Fibroblast of villous mesenchyme (primary cell): Measurements from ENCODE around the gene AFF1. TPM values are rescaled to one million over a fixed set of nuclear protein-coding genes. Genes with fewer than 3 reads are reported as not detected.
A peak's percentile ranks its signal among the peaks of the same experiment; 100 is the strongest.

Experiments used
- DNase-seq: peaks from one replicate; pipeline ENCODE4 v3.0.0-alpha.2; 2010; ENCODE audit warnings: low read depth
- H3K4me3 ChIP-seq: 2 replicates; pipeline ENCODE4 v1.5.1; 2011; ENCODE audit warnings: low read depth, mild to moderate bottlenecking, low read length
- CTCF ChIP-seq: IDR thresholded peaks from 2 replicates; pipeline ENCODE4 v1.5.1; 2012; ENCODE audit warnings: low read depth, mild to moderate bottlenecking, low read length; ENCODE audit not compliant: insufficient read depth
- total RNA-seq: library from RNA; depleted of rRNA; stranded (reverse); fragments of >200 nt; gene quantifications from 2 replicates; pipeline ENCODE4 v1.2.3, GENCODE V29; 2012

Gene AFF1
- total RNA-seq, 1 donor: 34.1 TPM

- DNase-seq: peak; percentile 44
- no peak overlapping the region for H3K4me3 ChIP-seq
- no peak for TF ChIP-seq CTCF
Measured at GRCh38 chr4:87122252-87122651, 187.4 kb downstream of the AFF1 start.

- no peak for TF ChIP-seq CTCF
- DNase-seq: no peak
- no peak overlapping the region for H3K4me3 ChIP-seq
Measured at GRCh38 chr4:87126056-87126455, 191.2 kb downstream of the AFF1 start.

DNA sequence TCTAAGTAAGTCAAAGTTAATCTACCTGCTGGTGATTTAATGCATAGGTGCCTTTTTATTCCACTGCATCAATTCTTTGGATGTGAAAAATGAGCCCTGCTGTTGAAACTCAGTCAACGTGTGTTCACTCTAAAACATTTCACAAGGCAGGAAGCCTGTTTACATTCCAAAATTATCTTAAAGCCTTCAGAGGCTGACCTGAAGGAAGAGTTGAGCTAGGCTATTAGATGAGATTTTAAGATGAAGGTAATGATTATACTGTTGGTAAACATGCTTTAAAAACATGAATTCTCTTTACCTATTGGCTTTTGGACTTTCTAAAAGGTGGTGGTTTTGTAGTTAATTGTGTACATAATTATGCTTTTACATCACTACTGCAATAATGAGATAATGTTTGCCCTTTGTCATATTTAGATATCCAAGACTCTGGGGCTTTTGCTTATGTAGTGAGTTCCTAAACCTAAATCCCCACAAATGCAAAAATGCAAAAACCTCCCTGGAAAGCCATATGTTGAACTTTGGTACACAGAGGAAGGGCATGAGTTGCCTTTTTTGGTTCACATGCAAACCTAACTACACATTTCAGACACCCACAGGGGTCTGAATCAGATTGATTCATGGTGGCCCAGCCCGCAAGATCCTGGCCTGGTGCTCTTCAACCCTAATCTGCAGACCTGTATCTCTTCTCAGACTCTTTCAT, 193.3 kb downstream of the AFF1 start:
- no peak for TF ChIP-seq CTCF
- H3K4me3 ChIP-seq: no peak overlapping the region
- peak; percentile 92 for DNase-seq

DNA sequence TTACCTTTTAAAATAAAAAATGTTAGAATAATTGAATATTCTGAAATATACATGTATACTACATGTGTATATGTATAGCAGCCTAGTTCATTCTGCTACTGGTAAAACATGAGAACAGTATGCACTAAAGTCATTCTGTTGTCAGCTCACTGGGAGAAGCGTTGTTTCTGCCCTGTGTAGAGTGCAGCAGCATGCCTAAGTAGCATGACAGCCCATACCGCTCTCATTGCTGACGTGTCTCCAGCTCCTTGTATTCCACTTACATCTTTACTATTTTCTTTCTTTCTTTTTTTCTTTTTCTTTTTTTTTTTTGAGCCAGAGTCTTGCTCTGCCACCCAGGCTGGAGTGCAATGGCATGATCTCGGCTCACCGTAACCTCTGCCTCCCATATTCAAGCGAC, 194.9 kb downstream of the AFF1 start:
- no peak overlapping the region for H3K4me3 ChIP-seq
- no peak for TF ChIP-seq CTCF
- DNase-seq: no peak

GRCh38 chr4:87130985-87131703, 196.3 kb downstream of the AFF1 start:
- H3K4me3 ChIP-seq: no peak overlapping the region
- no peak for TF ChIP-seq CTCF
- no peak for DNase-seq

DNA sequence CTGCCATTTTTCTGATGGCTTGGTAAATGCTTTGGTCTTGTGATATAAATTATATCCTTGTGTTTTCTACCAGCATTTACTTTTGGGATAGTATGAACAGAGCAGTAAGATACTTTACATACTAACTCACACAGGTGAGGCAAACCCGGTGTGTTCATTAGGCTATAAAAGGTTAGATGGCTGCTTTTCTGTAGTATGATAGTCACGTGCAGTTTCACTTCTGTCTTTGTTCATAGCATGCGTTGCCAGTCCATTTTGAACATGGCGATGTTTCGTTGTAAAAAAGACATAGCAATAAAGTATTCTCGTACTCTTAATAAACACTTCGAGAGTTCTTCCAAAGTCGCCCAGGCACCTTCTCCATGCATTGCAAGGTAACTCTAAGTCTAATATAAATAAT, 197.2 kb downstream of the AFF1 start:
- no peak for DNase-seq
- no peak overlapping the region for H3K4me3 ChIP-seq
- no peak for TF ChIP-seq CTCF
